NCI-H524 (cell line): ENCODE measurements around the gene NADK.

Source experiments
- DNase-seq, 2 experiments: peaks; one replicate each; lab custom pipeline; 2025; lab: John Stamatoyannopoulos, UW

NADK gene, protein sequence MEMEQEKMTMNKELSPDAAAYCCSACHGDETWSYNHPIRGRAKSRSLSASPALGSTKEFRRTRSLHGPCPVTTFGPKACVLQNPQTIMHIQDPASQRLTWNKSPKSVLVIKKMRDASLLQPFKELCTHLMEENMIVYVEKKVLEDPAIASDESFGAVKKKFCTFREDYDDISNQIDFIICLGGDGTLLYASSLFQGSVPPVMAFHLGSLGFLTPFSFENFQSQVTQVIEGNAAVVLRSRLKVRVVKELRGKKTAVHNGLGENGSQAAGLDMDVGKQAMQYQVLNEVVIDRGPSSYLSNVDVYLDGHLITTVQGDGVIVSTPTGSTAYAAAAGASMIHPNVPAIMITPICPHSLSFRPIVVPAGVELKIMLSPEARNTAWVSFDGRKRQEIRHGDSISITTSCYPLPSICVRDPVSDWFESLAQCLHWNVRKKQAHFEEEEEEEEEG

DNA sequence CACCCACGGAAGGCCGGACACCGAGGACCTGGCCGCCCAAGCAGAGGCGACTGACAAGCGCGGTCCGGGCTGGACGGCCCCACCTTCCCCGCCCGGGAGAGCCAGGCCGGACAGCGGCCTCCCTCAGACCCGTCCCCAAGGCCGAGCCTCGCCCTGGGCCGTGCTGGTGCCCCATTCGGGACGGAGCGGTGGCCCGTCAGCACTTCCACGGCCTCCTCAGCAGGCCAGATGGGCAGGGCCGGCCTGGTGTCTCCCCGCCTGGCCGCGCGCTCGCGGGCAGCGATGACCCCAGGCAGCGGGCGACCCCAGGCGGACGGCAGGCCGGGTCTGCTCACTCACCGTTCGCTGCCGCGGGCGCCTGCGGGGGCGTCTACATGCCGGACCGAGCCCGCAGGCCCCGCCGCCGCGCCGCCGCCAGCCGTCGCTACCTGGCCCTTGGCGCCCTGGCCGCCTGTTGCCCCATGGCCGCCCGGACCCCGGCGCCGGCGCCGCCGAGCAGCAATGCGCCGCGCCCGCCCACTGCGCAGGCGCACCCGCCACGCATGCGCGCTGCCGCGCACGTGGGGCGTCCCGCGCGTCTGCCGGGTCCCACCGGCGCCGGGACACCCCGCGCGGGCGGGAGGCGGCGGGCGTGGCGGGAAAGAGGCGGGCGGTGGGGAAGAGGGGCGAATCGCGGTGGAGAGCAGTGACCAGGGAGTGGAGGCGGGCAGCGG, at the start of gene NADK:
NADK (minus strand) TSS at position 521 of the 713 bp plus-strand sequence. CDS start 13,064 bp downstream, outside the sequence.
- DNase-seq: peak; percentile 34 to 69

DNA sequence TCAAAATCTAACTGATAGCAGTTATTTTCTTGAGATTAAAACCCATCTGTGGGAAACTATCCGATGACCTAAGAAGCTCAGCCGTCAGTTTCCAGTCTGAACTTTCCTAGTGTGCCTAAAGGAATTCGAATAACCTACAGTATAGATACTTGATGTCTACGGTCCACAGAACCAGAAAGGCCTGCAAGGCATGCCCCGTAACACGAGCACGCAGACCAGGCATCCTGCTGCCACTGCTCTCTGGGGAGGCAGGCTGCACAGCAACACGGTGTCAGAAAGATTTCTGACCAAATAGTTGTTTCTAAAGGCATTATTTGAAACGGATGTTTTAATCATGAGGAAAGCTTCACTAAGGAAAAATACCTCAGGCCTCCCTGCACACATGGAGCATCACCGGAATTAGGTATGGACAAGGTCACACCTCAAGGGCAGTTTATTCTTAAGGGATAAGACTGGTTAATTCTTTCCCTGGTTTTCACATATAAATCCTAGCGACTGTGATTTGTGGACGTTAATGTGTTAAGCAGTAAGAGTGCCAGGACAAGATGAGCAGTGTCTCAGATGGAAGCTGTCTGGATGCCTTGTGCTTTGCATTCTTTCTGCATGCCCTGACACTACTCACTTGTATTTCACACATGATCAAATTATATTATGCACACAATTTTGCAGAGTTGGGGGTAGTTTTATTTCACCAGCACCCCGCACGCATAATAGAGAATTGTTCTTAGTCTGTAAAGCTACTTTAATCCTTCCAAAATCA, 49.0 kb upstream of the NADK start:
- DNase-seq: peak; percentile 11 to 37

DNA sequence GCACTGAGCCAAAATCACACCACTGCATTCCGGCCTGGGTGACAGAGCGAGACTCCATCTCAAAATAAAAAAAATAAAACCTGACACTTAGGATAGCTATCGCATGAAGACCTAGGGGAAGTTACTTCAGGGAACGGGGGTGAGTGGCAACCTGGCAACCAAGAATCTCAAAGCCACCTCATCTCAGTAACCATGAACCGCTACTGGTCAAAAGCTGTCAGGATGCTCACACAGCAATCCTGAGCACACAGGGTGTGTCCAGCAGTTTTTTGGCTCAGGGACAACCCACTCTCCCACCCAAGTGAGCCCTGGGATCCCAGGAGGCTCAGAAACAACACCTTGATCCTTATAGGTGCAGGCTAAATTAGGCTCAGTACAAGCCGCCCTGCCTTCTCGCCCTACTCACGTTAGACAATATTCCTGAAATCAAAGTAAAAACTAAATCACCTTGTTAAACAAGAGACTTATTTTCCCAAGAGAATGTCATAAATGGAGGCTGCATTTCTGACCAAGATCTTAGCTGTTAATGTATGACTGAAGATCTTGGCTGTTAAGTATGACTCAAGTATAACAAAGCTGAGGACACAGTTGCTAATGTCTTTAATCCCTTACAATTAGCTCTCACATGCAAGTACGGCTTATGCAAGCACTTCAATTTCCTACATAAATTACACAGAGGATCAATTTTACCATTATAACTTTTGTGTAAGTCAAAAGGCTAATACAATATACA, 48.3 kb upstream of the NADK start:
- DNase-seq: peak; percentile 43 to 46

DNA sequence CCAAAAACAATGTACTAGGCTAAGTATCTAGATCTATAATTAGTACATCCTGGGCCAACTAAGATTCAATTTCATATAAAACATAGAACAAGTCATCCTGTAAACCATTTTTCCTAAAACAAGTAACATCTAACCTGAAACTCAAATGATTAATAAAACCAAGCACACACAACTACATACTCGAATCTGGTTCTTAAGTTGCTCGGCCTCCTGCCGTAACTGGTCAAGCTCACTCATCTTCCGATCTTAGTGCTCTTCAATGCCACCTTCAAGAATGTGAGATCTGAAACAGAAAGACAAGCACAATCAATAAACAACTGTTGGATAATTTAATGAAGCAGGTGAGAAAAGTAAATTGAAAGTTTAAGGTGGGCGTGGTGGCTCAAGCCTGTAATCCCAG, 46.9 kb upstream of the NADK start:
- no peak for DNase-seq

DNA sequence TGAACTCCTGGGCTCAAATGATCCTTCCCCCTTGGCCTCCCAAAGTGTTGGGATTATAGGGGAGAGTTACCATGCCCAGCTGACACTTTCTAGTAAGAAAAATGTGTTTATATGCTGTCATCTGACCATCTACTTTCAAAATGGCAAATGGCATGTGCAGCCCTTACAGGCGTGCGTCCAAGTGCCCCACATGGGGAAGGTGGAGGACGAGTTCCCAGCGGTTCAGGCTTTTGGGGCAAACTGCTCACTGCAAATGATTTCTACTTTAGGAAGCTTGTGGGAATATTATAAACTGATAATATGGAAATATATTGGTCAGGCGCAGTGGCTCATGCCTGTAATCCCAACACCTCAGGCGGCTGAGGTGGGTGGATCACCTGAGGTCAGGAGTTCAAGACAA, 41.5 kb upstream of the NADK start:
- DNase-seq: no peak

DNA sequence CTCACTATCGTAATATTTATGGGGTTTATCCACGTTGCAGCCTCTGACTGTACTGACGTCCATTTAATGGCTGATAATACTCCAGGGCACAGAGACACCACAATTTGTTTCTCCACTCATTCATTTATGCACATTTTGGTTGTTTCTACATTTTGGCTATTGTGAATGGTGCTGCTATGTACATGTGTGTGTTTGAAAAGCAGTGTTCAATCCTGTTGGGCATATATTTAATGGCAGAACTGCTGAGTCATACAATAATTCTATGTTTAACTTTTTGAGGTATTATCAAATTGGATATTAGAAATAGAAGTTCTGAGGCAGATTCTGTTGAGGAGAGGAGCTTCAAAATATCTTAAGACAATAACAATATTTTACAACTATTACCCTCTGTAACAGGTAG, 39.0 kb upstream of the NADK start:
- no peak for DNase-seq

DNA sequence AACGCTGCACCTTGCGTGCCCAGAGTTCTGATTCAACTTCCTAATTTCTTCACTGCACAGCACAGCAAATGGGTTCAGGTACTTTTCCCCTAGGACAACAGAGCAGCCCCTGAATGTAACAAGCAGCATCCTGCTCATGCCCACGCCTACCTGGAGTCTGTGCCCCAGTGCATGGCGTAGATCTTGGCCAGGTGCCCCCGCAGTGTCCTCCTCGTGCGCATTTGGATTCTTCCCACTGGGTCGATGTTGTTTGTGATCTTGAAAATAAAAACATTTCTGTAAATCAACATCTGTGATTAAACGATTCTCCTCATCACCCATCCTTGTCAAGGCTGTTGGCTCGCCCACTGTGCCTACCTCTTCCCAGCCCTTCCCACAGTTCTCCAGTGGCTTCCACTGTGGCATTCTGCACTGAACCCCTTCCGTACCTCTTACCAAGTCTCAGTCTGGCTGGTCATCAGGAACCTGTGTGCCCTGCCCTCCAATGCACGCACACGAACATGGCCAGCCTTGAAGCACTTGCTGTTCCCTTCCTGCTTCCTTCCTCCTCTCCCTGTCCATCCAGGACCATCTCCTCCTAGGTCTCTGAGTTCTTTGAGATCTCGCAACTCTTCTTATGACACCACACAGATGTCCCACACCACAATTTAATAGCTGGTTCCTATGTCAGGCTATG, 37.5 kb upstream of the NADK start:
- no peak for DNase-seq

DNA sequence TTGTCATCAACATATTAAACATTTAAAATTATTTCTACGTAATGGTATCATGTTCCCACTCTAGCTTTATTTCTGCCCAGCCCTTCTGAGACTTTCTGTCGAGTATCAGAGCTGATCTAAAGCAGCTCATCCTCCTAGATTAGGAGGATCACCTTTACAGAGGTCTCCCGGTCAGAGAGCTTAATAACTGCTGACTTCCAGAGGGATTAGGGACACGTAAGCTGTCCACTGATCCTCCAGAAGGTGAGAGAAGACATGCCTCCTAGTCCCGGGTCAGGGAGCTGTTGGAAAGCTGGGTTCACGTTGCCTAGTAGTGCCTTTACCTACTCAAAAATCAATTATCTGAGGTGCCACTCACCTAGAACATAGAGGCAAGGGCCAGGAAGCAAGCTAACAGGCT, 31.2 kb upstream of the NADK start:
- no peak for DNase-seq

DNA sequence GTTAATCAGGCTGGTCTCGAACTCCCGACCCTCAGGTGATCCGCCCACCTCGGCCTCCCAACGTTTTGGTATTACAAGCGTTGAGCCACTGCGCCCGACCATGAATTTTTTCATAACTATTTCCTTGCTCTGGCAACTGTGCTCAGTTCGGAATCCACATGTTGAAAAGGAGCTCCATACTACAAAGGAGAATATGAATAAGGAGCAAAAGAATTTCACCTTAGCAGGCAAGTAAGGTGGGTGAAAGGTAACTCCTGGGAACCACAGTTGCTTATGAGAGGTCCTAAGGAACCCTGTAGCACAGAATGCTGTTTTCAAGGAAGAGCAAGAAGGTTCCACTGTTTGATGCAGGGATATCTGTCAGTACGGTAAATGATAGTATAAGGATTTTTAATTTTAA, 29.9 kb upstream of the NADK start:
- no peak for DNase-seq

DNA sequence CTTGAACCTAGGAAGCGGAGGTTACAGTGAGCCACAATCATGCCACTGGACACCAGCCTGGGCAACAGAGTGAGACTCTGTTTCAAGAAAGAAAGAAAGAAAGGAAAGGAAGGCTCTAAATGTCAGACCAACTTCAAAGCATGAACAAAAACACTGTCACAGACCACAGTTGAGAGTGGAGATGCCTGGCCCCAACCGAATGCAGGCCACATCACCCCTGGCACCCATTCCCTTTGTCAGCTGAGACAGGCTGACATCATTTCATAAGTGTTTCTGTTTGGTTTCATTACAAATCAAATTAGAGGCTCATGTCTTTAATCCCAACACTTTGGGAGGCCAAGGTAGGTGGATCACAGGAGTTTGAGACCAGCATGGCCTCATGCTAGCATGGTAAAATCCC, 28.6 kb upstream of the NADK start:
- DNase-seq: no peak

DNA sequence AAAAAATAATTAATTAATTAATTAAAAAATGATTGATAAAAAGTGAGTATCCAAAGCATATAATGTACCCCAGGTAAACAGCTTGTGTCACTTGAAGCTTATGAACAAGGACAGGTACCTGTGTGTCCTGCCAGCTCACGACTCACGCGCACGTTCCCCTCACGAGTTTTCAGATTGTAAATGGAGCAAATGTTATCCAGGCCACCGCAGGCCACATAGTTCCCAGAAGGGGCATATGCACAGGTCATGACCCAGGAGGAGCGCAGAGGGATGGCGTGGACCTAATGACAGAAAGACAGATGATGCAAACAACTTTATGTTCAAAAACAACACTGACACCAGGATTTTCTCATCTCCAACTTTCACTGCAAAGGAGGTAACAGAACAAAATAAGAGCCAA, 26.0 kb upstream of the NADK start:
- DNase-seq: no peak

DNA sequence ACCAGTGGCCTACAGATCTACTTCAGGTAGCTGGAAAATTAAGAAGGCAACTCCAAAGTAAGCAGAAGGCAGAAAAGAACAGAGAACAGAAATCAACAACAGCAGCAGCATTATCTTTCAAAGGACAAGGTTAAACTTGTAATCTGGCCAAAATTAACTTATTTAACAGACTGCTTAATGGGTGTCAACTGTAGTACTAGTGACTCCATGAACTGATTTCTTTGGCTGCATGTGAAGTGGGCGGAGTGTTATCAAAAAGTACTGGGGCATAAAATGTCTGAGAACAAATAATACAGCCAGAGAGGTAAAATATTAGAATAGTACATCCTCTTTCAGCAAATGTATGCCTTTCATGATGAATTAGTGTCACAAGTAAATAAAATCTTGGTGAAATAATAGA, 24.6 kb upstream of the NADK start:
- DNase-seq: no peak

DNA sequence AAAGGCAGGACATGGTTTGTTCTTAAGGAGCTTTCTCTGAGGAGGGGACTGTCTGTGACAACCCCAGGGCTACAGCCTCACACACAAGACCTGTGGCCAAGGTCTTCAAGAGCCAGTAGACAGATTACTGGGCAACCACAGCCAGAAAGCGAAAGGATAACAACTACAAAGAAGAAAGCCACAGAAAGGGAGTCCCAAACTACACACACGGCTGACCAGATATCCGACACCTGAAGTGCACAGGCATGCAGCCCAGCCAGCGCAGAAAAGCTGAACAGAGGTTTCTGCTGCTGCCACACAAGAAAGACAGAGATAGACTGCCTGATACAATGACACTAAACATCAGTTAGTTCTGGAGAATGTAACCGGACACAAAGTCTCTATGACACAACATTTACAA, 21.4 kb upstream of the NADK start:
- no peak for DNase-seq

DNA sequence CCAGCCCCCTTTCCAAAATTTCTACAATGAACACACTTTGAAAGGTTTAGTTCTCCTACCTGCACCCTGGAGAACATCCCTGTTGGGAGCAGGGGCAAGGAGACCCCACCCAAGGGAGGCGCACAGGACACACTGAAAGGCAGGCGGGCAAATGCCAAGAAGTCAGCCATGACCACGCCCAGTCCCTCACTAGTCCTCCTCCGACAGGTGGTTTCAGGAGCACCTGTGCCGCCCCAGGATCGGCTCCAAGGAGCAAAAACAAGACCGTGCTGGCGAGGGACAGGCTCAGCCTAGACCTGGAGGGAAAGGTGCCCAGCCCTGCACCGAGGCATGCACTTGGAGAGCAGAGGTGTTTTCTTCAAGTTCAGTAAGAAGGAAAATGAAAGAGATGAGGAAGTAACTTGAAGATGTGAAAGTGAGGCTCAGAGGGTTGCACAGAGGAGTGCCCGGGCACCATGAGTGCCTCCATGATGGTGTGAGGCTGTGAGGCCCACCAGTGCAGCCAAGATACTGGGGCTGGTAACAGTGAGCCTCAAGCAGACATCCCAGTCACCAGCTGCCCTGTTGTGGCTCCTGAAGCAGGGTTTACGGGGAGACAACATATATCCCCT, 19.6 kb upstream of the NADK start:
- DNase-seq: no peak

DNA sequence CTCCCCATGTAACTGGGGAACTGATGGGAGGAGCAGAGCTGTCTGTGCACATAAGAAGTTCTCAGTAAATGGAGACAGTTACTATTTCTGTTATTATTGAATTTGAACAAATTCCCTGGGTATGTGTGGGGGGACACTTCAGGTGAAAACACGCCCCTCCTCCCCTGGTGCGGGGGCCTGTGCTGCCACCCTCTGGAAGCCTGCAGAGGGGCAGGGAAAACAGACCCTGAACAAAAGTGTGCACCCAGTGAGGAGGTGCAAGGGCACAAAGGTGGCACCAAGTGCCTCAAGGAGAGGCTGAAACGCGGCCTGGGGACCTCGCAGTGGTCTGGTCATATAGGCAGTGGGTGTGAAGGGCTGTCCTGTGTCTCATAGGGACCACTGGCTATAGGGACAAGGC, 18.2 kb upstream of the NADK start:
- no peak for DNase-seq

DNA sequence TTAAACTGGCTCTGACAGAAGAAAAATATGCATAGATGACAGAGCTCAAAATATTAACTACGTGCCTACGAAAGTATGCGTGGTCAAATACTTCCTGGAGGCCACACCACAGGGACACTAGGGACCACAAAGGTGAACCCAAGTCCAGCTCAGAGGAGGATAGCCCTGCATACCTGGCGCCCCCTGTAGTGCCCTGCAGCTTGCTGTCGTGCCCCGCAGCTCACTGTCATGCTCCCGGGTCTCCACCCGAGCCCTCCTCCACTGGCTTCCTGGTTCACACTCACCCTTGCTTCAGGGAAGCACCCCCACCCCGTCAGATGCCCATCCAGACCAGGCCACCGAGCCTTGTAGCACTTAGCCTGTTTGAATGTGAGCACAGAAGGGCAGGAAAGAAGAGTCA, 16.7 kb upstream of the NADK start:
- DNase-seq: no peak

DNA sequence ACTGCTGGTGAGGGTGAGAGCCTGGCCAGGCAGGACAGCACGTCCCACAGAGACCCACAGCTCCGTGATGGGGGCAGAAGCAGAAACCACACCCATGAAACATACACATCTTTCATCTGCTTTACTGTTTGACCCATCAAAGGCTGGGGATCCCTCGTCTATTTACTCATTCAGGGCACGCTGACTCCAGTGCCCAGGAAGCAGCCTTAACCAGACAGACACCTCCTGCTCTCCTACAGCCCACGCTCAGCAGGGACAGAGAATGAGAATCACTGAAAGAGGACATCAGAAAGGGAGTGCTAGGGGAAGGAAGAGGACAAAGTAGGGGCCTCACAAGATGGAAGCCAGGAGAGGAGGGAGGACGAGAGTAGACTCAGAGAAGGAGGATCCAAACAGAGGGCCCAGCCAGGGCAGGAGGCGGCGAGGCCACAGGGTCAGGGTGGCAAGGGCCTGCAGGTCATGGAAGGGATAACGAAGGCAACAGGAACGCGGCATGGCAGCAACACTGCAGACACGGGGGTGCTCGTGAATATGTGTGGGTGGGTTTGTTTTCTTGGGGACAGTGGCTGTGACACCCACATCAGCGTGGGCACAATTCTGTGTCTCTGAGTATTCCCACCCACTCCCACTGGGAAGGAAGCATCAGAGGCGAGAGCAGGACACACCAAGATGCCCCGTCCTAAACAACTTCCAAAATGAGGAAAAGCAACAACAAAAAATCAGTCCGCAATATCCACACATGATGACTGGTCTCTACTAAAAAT, 15.4 kb upstream of the NADK start:
- no peak for DNase-seq

DNA sequence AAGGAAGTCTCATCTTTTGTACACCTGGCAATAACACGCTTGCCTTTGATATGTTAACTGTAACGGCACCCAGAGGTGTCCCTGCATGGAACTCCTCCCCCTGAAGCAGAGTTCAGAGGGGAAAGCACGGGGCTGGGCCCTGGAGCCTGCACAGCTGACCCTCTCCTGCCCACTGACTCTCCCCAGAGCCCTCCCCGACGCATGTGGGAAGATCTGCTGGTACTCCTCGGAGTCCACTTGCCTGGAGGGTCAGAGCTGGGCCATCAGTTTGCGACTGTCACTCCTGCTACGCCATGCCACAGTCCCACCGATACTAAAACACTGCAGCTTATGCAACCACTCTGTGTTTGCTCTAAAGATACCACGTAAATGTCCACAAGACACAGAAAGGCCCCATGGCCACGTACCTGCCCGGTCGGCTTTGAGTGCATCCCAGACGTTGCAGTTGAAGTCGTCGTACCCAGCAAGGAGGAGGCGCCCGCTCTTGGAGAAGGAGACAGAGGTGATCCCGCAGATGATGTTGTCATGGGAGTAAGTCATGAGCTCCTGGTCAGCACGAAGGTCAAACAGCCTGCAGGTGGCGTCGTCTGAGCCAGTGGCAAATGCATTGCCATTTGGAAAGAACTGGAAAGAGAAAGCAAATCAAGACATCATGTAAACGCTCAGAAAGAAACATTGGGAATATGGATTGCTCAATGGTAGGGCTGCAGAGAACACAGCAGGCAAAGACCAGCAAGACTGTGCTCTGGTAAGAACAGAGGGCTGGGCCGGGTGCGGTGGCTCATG, 10.6 kb upstream of the NADK start:
- no peak for DNase-seq

DNA sequence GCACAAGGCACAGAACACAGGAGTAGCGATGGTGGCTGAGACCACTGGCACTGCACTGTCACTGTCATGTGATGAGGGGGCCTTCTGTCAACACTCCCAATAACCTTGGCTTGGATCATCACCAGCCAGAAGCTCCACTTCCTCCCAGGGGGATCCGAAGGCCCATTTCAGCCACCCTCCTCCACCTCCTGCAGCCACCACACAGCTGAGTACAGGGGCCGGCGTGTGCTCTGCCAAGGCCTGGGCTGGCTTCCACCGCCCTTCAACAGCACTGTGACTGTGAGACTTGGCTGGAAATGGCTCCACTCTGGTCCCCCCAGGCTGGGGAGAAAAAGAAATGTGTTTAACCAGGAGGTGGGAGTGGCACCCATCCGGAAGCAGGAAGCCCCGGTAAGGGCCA, 9.9 kb upstream of the NADK start:
- DNase-seq: no peak
